SK-N-MC (cell line): ENCODE results near the gene PI4KA.

ENCODE experiments used
- EZH2 ChIP-seq: fragments of 200-600 bp; sonication (generic); IDR thresholded peaks from one replicate; pipeline ENCODE4 v1.6.1; 2017; ENCODE audit warnings: antibody characterized with exemption
- FOXP2 ChIP-seq: optimal IDR thresholded peaks from 2 replicates; pipeline ENCODE3; 2011; ENCODE audit warnings: mild to moderate bottlenecking, moderate library complexity; ENCODE audit not compliant: insufficient read depth; ENCODE audit errors: extremely low read length, control extremely low read depth
- POLR2AphosphoS5 ChIP-seq: IDR thresholded peaks from 2 replicates; pipeline ENCODE4 v1.6.1; 2012; ENCODE audit warnings: mild to moderate bottlenecking, low read depth, low read length, borderline replicate concordance

DNA sequence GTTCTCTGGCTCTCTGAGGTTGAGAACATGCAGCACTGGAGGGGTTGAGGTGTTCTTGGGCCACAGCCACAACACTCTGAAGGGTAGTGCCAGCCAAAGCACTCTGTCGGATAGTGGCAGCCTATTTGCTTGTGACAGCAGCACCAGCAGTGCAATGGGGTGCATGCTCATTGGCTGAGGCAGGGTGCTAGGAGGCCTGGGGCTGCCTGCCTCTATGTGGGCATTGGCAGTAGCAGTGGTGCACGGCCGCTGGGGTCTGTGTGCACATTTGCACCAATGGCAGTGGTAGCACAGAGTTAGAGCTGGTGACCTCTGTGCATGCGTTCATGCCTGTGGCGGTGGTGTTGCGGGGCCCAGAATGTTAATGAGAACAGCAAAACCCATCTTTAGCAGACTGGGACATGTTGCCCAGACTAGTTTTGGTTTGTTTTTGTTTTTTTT, 25.4 kb downstream of the PI4KA start:
- TF ChIP-seq EZH2: no peak
- no peak for TF ChIP-seq POLR2AphosphoS5
- no peak for TF ChIP-seq FOXP2
